H1 (cell line): Measurements from ENCODE around the gene NR1H3. TPM values are rescaled to one million over a fixed set of nuclear protein-coding genes. Genes with fewer than 3 reads are reported as not detected.

Experiments
- BCL11A ChIP-seq, 2 experiments: IDR thresholded peaks; one replicate each; pipeline ENCODE4 v1.6.1; 2011; ENCODE audit warnings: low read depth in 2 of 2, low read length in 2 of 2, mild to moderate bottlenecking in 2 of 2
- E2F6 ChIP-seq: IDR thresholded peaks from 2 replicates; pipeline ENCODE4 v1.6.1; 2012; ENCODE audit warnings: inconsistent platforms
- KDM5A ChIP-seq: fragments of 200-600 bp; IDR thresholded peaks from 2 replicates; pipeline ENCODE4 v1.7.1; 2012; ENCODE audit warnings: mild to moderate bottlenecking, low read length, inconsistent platforms, mixed read lengths
- POLR2AphosphoS5 ChIP-seq: IDR thresholded peaks from 2 replicates; pipeline ENCODE4 v1.6.1; 2011; ENCODE audit warnings: low read depth, low read length
- polyA plus RNA-seq, 7 experiments: library from polyadenylated mRNA; depleted of rRNA in 3 of 7; stranded (reverse) in 5 of 7; unstranded in 2 of 7; fragments of >200 nt in 5 of 7; fragments of 200-250 nt in 2 of 7; gene quantifications; 1 replicate in 5 of 7; 2 replicates in 1 of 7; 4 replicates in 1 of 7; pipeline versions ENCODE4 v1.2.1 to v1.2.3, GENCODE V29; 2011 to 2013; ENCODE audit warnings: missing spikeins in 2 of 7, mixed read lengths in 2 of 7
- total RNA-seq: library from RNA; stranded (reverse); fragmentation: NEBNext Ultra II Directional; extraction: Animal tissue kit (Norgen Biotek cat#: 25700); gene quantifications from 2 replicates; pipeline ENCODE4 v1.2.1, GENCODE V29; 2021

NR1H3 gene
- total and polyA plus RNA-seq, 2 of the 8 experiments (the other 6 are each of a cell fraction or from before 2014, with no cell fraction given): 19.9 to 42.1 TPM

GRCh38 chr11:47258317-47258902 lies 614 bp downstream of the NR1H3 start (continued):
- TF ChIP-seq KDM5A: no peak
- no peak for TF ChIP-seq BCL11A (IDR thresholded peaks at IDR 0.05; ENCODE audit: low read depth in 2 of 2, low read length in 2 of 2)
- no peak for TF ChIP-seq E2F6
- no peak for TF ChIP-seq POLR2AphosphoS5
